NCI-H1092 (cell line): ENCODE data around the gene FEV.

ENCODE experiments used
- DNase-seq: peaks from one replicate; lab custom pipeline; 2025; lab: John Stamatoyannopoulos, UW

FEV gene

DNA sequence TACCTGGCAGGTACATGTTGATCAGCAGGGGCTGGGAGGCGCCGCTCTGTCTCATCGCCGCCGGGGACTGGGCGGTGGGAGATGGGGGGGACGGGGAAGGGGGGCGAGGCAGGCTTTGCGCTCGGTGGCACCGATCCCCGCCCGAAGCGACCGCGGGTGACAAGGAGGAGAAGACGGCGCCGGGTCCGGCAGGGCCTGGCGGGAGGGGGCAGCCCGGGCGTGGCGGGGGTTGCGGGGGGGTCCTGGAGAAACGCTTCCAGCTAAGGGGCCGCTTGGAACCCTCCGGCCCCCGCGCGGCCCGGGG is at the start of gene FEV:
FEV (minus strand) TSS at position 164 of the 304 bp plus-strand sequence; CDS start at position 55, 109 bp downstream.
- no peak for DNase-seq

DNA sequence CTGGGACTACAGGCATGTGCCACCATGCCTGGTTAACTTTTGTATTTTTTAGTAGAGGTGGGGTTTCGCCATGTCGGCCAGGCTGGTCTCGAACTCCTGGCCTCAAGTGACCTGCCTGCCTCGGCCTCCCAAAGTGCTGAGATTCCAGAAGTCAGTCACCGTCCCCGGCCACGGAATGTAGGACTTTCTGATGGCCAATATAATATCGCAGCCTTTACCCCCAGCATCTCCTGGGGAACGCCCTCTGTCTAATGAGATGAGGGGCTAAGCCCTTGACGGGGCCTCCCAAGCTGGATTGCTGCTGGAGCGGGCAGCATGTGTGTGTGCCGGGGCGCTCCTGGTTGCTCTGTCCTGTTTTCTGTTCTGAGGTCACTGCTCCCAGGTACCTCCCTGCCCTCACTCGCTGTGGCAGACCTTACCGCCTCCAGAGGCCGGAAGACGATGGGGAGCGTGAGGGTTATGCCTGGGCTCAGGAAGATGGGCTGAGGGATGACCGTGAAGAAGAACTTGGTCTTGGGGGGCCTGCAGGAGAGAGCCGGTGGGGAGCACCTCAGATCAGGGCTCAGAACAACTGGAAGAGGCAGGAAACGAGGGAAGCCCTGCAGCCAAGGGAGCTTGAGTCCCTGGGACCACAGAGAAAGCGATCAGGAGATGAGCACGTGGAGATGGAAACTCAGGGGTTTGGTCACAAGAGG is 47.2 kb upstream of the FEV start:
- DNase-seq, result no peak

DNA sequence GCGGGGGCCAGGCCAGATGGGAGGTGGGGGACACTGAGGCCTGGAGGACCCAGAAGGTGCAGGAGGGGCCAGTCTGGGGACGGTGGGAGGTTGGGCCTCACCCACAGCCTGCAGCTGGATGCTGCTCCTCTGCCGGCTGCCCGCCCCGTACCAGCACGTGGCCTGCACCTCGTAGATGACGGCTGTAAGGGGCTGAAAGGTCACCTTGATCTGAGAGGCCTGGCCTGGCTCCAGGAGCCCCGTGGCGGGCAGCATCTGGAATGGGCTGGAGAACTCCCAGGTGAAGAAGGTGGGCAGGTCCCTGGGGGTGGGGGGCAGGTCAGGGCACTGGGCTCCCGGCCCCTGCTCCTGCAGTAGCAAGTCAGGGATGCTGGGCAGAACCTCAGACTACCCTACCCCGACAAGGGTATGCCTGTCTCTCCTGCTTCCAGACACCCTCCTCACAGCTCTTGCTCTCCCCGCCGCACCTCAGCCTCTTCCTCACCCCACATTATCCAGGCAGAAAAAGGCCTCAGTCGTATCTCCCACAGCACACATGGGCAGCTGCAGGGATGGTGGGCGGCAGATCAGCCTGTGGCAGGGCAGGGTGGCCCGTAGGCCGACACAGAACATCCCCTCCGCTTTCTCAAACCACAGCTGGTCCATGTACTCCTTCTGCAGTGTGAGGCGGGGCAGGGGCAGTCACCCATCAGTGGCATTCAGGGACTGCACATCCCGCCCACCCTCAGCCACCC is 46.2 kb upstream of the FEV start:
- no peak for DNase-seq

DNA sequence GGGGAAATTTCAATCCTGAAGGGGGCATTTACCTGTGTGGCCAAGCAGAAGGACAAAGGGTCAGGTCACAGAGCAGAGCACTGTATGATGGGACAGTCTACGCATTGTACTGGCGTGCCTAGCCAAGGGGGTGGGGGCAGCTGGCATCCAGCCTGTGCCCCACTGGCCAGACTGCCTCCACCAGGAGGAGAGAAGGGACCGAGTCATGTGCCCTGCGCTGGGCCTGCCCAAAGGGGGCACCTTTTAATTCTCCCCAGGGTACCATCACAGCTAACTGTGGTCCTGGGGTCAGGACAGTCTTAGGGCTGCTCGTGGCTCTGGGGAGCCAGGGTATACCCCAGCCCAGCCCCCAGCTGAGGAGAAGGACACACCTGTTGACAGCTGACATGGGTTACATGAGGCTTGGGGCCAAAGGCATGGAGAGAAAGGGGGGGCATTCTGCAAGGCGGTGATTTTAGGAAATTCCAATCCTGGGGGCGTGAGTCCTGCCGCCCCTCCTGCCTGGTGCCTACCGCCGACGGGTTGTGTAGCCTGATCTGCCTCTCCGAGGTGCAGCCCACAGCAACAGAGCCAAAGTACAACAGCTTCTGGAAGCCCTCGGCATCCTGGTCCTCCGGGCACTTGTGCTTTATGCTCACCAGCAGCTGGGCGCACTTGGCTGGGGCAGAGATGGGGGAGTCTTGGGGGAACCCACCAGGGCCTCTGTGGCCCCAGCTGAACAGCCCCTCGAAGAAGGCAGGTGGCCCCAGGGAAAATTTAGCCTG is 45.4 kb upstream of the FEV start:
- DNase-seq, result no peak

DNA sequence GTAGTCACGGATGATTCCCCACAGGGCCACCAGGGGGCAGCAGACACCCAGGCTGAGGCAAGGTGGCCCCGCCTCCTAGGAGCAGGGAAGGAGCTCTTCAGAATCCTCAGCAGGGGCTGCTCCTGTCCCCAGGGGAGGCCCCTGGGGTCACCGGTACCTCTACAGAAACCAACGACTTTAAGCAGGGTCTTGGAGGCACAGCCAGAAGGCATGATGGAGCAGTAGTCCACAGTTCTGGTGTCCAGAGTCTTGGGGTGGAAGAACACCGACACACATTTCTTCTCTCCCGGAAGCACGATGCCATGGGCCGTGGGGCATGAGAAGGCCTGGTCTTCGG is 44.8 kb upstream of the FEV start:
- peak; percentile 51 for DNase-seq

DNA sequence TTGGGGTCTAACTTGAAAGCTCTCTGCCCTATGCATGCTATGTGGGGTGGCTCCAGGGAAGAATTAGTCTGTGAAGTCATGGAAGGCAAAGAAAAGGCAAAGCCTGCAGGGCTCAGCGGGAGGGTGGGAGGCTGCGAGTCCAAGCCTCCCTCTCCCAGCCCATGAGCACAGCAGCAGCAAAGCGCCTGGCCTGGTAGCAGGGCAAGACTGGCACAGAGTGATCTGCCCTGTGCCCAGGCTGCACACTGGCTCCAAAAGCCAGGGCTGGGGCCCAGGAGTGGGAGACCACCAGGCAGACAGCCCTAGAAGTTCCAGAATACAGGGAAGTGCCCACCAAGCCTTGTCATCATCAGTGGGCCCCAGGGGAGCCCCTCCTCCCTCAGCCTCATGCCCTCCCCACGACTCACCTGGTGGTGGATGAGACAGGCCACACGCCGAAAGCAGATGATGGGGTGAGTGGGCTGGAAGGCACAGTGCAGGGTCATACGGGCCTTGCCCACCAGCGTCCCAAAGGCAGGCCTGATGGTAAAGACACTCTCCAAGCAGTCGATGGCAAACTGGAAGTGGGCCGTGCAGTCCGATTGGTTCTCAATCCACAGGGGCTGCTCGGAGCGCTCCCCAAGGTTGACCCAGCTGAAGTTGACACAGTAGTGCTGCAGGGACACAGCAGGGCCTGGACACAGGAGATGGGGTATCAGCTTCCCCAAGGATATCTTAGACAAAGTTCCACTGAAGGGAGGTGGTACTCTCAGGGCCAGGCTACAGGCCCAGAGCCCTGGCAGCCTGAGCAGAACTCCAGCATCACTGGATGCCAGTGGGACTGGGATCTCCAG is 44.2 kb upstream of the FEV start:
- no peak for DNase-seq

DNA sequence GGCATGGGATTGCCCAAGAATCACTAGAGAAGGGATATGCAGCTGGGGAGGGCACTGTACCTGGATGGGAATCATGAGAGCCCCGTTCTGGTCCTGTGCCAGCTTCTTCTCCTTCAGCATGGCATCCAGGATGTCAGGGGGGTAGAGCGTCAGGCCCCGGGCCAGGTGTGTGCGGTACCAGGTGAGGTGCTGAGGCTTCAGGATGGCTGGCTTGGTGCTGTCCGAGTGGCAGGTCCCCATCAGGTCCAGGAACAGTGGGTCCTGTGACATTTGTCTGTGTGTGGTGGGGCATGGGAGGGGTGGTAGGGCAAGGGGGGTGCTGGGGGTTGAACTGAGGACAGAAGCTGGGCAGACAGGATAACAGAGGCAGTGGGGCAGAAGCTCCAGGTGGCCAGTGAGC is 43.2 kb upstream of the FEV start:
- no peak for DNase-seq

DNA sequence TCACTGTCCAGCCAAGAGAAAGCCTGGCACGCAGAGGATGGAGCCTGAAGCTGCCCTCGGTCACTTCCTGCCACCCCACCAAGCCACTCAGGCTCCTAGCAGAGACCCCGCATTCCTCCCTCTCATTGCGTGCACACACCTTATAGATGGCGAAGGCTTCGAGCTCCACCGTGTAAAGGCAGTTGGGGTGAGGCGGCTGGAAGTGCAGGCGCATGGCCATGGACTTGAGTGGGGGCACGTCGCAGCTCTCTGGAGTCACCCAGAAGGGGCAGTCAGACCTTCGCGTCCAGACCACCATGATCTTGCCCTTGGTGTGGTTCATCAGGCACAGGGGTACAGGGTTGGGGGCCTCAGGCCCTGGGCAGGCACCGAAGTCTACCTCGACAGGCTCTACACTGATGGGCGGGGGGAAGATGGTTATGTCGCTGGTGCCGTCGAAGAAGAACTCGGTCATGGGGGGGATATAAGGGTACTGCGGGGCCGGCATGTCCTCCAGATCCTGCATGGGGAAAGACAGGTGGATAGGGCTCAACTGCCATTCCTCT is 42.6 kb upstream of the FEV start:
- DNase-seq, result no peak

DNA sequence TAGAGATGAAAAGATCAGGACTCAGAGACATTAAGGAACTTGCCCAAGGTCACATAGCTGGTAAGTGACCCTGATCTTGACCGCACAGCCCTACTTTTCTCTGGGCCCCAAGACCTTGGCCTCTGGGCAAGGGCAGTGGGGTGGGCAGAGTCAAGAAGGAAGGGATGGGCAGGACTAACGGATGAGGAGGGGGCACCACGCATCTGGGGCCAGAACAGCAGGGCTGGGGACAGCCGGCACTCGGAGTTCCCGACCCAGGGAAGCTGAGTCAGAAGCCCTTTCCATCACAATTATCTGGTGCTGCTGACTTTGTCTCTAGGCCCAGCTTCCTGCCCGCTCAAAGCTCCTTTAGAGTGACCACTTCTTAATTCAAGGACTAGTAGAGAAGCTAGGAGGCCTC is 42.0 kb upstream of the FEV start:
- no peak for DNase-seq

DNA sequence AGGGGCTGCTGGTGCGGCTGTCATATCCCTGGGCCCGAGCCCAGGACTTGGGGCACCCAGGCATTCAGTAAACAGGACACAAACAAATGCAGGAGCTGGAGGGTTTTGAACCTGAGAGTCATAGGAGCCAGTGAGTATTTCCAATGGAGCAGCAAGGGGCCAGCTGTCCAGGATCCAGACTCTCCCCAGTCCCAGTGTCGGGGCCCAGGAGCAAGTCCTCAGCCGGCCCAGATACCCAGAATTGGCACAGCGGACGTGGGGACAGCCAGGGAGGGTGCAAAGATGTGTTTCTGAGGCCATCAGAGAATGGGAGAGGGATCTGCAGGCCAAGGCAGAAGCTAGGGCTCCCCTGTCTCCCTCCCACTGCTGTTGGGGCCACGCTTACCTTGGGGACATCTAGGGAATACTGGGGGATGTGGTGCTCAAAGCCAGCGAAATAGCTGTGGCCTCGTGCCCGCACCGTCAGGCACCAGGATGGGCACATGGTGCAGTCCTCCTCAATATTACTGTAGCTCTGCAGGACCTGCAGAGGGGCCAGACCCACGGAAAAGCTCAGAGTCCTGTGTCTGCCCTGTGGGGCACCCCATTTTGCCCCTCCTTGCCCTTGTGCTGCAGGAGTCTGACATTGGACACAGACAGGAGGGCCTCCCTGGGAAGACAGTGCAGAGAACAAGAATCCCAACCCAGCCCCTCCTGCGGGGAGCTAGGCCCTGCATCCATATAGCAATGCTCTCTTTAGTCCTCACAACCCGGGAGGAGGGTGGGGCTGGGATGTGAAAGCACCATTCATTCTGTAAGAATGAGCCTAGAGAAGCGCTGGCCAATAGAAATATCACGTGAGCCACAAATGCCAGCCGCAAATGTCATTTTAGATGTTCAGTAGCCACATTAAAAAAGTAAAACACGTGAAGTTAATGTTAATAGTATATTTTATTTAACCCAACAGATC is 40.9 kb upstream of the FEV start:
- no peak for DNase-seq

DNA sequence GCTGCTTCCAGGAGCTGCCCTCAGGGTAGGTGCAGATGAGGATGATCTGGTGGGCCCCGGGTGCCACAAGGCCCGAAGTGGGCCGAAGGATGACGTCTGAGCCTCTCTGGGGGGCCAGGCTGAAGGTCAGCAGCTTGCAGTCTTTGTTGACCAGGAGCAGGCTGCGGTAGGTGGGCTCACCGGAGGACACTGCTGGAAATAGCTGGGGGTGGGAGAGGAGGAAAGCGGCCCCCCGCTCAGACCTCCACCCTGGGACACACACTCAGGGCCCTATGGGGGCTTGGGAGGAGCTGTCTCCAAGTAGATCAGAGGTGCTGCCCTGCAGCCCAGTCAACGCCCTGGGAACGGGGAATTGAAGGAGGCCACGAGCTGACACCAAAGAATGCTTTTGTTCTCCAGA is 39.1 kb upstream of the FEV start:
- DNase-seq, result no peak

DNA sequence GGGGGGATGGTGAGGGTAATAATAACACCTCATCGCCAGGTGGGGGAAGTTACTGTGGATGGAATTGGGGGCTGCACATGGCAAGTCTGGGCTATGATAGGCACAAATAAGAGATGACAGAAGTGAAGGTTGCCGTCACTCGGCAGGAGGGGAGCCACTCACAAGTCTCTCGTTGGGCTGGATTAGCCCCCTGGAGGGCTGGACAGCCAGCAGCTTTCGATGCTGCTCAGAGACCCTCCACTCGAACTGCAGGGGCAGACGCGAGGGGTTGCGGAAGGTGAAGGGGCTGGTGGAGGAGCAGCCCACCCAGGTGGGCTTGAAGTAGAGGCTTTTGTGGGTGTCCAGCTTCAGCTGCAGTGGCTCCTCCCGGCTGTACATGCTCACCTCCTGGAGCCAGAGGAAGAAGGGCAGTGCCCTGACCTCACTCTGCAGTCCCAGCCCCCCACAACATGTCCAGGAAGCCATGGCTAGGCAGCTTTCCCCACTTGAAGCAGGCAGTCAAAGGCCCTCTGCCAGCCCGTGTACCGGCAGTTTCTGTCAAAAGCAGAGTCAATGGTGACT is 38.1 kb upstream of the FEV start:
- DNase-seq, result no peak

DNA sequence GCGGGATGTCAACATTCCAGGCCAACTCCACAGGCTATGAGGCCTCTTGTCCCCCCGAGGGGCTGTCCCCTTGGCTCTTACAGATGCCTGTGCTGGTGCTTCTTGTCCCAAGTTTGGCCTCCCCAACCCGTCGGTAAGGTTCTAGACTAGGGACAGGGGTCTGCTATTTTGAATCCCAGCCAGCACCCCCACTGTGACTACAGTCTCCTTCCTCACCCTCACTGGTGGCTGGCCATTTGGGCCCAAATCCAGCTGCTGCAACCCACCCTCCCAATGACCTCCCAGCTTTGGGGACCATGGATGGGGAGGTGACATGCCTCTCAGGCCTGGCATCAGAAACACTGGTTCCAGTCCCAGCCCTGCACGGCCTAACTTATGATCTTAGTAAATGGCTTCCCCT is 37.6 kb upstream of the FEV start:
- no peak for DNase-seq

DNA sequence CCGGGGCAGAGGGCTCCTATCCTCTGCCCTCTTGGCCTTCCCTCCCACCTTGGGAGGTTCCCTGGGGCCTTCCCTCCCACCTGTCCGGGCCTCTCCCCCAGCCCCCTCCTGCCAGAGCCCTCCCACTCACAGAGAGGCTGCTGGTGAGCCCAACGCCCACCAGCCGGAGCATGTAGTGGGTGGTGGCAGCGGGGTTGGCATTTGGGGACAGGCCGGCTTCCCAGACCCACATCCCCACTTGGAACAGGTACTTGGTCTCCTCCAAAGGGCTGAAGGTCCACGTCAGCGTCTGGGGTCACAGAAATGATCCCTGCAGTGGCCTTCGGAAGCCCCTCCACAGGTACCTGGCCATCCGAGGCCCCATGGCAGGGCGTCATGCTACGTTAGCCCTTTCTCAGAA is 37.1 kb upstream of the FEV start:
- DNase-seq, result no peak

DNA sequence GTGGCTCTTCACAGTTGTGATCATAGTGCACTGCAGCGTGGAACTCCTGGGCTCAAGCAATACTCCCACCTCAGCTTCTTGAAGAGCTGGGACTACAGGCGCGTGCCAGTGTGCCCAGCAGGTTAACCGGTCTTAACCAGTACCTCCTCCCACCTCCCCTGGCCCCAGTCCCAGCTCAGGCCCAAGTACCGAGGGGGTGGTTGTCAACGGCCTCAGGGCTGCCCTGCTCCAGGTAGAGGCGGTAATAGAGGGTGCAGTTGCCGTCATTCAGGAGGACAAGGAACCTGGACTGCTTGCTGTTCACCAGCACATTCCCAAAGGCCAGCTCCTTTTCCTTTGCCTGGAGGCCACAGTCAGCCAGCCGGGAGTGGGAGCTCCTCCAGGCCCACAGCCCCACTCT is 36.6 kb upstream of the FEV start:
- DNase-seq, result no peak

DNA sequence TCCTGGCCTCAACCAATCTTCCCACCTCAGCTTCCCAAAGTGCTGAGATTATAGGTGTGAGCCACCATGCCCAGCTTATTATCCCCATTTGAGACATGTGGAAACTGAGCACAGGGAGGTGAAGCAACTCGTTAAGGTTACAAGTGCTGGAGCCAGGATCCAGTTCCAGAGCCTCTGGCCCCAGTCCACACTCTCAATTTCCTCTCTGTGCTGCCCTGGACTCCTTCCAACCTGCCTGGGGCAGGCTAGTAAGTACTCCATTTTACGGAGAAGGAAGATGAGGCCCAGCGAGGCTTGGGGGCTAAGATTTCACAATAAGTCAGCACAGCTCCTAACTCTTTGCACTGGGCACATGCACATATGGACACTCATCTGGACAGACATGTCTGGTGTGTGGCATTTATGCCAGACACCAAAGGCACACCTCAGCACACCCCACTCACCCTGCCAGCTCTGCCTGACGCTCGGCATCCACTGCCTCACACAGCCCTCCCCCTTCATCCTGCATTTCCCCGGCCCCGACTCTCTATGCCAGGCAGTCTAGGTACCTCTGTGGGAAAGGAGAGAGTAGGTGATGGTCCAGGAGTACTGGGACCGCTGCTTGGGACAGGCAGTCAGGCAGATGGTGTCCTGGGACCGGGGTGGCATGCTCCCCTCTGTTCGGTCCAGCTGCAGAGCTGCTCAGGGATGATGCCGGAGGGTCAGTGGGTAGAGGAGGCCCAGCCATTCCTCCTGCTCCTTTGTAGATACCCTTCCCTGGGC is 35.8 kb upstream of the FEV start:
- peak; percentile 15 for DNase-seq

DNA sequence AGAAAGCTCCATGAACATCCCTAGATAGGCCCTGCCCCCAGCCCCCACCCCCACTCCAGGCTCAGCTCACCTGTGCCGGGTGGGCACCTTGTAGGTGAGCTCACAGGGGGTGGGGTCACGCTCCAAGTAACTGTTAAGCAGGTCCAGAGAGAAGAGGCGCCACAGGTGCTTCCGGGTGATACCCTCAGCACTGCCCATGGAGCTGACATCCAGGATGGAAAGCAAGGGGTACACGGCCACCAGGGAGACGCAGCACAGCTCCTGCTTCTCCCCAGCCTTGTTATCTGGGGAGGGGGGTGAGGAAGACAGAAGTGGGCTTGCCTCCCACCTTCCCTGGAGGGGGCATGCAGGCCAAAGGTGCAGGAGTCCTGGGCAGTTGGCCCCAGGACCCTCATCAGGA is 34.5 kb upstream of the FEV start:
- DNase-seq, result no peak

DNA sequence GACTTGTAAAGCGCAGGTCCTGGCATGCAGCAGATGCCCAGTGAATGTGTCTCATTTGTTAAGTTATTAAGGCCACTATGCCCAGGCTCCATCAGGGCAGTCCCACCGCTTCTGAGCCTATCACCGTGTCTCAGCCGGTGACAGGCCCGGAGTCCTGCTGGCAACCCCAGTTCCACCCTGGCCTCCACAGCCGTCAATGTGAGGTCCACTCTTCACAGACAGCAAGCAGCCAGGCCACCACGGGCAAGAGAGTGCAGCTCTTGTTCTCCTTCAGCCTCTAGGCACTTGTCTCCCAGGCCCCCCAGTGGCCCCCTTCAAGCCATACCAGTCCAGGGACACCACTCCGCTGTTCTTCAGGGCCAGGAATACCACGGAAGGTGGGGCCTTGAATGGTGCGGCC is 33.7 kb upstream of the FEV start:
- no peak for DNase-seq

DNA sequence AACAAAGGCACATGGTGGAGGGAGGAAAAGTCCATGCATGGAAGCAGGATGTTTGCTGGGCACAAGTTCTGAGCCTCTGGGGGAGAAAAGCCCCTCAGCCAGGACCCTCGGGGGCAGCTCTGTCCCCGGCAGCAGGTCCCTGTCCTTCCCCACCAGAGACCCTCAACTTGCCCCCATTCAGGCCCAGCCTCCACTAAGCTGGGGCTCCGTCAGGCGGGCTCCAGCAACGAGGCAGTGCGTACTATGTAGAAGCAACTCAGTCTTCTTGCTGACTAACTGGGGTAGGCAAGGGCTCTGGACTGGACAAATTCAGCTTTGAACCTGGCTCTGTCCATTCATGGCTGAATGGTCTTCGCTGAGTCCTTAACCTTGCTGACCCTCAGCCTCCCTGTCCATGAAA is 33.3 kb upstream of the FEV start:
- no peak for DNase-seq
